HG02642 (cell line): ENCODE data around the gene PSMB3.

ENCODE experiments used
- ATAC-seq: cut with Tn5 transposase; IDR thresholded peaks from one replicate; pipeline ENCODE4 v1.9.1; 2021; ENCODE audit warnings: mild to moderate bottlenecking; ENCODE audit not compliant: unreplicated experiment, poor library complexity

PSMB3 gene

DNA sequence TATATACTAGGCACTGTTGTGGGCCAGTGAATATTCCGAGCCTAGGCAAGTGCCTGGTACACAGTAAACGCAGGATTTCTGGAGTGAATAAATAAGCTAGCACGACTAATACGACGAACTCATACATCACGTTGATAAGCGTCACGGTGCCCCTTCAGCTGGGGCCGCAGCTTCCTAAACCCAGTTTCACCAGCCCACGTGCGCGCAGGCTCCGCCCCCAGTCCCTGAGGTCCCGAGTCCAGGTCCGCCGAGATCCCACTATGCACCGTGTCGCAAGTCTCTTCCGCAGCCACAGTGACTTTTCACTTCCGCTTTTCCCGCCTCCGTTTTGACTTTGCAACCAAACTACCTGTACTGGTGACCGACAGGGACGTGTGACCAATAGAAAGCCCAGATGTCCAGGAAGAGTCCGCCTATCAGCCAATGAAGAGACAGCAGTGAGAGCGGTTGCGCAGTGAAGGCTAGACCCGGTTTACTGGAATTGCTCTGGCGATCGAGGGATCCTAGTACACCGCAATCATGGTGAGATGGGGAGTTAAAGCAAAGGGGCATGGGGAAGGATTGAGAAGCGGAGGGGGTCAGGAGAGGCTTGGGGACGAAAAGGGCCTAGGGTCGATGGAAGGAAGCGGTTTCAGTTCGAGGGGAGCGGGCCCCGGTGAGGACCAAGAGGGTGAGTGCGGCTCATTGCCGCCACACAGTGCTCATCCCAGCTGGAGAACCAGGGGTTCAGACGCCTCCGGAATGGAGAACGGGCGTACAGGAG lies at the start of gene PSMB3:
Gene PSMB3, plus strand, starts transcription at position 434 of the 763 bp plus-strand sequence. Its CDS starts 86 bp downstream, at position 520.
- peak; percentile 88 for ATAC-seq

DNA sequence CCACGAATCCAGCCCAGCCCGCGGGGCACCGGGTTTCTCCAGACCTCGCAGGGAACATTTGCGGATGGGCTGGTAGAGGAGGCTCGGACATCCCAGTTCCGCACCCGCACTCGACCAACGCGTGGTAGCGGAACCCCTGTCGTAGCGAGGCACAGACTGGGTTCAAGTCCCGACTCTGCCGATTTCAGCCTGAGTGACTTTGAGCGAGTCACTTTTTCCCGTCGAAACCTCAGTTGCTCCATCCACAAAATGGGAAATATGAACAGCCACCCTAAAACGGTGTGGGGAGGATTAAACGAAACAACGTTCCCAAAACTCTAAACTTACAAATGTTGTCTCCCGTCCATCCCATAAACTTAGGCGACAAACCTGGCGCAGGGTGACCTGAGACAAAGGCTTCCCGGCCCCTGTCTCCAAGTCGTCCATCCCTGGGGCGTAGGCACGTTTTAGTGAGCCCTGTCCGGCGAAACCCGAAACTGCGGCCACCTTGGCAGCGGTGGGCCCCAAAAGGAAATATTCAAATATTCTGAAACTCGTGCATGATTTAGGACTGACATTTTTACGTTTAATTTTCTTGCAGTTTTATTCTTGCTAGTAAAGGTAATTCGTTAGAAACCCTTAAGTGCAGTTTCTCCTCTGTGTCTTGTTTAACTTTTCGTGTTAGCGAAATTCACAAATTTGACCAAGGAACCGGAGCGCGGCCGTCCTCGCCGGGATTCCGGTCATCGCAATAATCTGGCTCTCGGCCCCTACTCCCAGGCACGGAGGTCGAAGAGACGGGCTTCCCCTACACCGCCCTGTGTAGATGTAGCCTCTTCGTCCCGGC lies 49.4 kb upstream of the PSMB3 start:
- peak; percentile 5 for ATAC-seq

DNA sequence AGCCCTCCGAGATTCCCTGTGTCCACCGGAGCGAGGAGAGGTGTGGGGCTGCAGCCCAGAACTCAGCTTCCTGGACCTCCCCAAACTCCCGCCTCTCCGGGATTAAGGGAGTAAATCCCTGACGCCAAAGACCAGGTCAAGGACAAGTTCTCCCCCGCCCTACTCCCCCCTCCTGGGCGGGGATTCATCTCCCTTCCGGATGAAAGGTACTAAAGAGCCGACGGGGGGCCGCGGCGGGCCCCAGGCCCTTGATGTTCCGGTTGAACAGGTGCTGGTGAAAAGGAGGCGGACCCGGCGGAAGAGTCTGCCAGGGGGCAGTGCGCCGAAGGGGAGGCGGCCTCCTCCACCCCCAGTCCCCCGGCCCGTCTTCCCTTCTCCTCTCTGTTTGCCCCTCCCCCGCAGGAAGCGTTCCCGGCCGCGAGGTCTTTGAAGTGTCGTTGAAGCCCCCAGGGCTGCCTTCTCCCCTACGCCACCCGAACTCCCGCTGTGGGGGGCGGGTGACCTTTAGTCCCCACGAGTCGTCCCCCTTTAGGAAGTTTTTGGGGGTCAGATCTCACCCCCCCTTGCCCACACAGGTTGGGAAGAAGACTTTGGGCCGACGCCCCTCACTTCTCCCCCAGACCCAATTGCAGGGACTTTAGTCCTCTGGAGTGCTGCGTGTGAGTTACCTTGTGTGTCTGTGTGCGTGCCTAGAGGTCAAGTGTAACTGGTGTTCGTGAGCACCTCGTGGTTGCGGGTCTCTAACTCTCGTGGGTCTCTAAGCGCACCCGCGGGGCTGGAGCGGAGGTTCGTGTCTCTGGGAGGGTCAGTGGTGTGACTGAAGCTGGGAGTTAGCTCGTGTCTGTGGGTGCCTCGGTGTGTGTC lies 48.6 kb upstream of the PSMB3 start:
- peak; percentile 25 for ATAC-seq

DNA sequence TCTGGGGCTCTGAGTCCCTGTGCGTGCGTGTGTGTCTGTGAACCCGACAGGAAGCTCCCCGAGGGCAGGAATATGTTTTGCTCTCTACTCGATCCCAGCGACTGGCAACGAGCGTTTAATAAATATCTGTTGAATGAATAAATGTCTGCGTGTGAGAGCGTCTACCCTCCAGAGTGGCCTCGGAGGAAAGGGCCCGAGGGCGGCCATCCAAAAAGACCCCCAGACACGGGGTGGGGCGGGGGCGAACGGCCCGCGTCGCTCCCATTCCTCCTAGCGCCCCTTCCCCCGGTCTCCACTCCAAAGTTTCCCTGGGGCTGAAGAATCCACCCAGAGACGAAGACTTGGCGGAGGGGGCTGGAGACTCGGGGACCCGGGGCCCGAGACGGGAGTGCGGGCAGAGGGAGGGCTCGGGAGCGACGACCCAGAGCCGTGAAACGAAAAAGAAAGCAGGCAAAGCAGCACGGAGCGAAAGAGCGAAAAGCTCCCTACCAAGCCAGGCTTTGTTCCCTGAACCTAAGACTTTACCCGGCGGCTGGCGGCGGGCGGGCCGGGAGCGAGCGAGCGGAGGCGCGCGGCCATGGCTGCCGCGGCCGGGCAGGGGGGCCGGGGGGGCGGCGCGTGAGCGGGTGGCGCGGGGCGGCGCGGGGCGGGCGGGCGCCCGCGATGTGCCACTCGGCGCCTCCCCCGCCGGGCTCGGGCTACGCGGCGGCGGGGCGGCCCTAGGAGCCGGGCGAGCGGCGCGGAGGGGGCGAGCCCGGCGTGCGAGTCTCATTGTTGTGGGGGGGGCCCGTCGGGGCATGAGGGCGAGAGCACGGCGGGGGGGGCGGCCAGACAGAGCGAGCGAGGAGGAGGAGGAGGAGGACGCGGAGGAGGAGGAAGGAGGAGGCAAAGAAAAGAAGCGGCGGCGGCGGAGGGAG lies 47.7 kb upstream of the PSMB3 start, which contains the start of gene MLLT6:
Gene MLLT6, plus strand, starts transcription at position 668 of the 917 bp plus-strand sequence. CDS start 360 bp downstream, outside the sequence.
- ATAC-seq, result no peak

DNA sequence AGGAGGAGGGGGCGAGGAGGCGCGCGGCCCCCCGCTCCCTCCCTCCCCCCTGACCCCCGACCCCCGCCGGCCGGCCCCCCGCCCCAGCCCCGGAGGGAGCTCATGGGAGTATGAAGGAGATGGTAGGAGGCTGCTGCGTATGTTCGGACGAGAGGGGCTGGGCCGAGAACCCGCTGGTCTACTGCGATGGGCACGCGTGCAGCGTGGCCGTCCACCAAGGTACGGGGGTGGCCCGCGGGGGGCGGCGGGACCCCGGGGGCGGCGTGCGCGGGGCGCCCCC lies 47.1 kb upstream of the PSMB3 start:
- ATAC-seq, result no peak

DNA sequence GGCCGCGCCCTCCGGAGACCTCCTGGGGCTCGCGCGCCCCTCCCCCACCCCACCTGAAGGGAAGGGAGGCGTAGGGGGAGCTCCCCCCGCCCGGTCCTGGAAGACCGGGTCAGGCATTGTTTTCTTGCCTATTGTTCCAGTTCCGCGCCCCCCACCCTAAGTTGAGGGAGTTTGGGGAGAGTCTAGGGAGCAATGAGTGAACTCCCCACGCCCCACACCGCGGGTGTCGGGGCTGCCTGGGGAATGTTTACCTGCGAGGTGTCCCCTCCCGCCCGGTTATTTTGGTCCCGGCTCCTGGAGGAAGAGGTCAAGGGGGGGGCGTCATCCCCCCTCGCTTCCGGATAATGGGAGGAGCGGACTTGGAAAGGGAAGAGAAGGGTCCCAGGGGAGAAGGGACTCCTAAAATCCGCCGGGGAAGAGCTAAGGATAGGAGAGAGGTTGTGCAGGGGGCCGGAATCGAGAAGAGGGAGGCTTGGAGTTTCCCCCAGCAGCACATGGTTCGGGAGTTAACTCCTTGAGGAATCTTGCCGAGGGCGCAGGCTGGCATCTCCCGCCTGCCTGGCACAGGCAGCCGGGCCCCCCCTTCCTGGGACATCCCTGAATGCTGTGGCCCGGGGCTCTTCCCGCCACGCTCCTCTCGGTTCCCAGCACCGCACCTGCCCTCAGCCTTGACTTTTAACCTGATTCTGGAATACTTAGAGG lies 46.6 kb upstream of the PSMB3 start:
- no peak for ATAC-seq

DNA sequence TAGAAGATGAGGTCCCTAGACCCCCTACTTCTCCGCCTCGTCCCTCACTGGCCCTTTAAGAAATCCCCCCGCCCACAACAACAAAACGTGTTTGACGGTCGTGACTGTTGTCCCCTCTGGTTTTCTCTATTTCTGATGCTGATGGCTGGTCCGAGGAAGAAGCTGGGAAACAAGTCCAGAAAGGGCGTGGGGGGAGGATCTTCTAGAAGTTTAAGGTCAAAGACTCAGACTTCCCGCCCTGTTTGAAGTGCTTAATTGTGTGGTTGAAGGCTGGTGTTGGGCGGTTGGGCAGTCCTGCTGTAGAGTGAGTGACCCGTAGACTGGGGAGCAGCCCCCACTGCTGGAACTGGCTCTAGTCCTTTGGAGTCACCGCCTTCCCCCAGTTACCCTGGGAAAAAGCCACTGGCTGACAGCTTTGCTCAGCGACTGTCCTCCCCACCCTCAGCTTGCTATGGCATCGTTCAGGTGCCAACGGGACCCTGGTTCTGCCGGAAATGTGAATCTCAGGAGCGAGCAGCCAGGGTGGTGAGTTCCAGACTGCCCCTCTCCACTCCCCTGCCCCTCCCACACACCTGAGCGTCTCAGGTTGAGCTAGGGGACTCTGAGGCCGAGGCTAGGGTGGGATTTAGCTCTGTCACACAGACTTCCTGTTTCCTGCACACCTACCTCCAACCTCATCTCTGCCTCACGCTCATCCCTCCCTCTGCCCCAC lies 45.9 kb upstream of the PSMB3 start:
- no peak for ATAC-seq

DNA sequence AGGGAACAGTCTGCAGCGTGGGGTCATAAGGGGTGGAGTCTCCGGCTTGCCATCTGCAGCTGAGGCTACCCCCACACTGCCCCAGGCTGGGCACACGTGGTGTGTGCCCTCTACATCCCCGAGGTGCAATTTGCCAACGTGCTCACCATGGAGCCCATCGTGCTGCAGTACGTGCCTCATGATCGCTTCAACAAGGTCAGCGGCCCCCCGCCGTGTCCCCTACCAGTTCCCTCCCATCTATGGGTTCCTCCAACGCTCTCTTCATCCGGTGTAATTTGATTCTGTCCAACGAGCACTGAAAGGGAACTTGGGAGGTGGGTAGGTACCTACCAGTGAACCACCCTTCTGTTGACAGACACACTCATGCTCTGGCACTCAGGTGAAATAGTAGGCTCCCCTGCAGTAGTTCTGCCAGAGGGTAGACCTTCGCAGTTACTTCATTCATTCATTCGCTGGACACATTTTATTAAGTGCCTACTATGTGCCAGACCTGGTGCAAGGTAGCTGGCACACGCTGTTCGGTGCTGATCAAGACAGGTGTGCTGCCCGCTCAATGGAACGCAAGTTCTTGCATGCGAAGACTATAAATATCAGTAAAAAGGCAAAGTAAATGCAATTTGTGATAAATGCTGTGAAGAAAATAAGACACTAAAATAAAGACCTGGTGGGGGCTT lies 44.7 kb upstream of the PSMB3 start:
- no peak for ATAC-seq

DNA sequence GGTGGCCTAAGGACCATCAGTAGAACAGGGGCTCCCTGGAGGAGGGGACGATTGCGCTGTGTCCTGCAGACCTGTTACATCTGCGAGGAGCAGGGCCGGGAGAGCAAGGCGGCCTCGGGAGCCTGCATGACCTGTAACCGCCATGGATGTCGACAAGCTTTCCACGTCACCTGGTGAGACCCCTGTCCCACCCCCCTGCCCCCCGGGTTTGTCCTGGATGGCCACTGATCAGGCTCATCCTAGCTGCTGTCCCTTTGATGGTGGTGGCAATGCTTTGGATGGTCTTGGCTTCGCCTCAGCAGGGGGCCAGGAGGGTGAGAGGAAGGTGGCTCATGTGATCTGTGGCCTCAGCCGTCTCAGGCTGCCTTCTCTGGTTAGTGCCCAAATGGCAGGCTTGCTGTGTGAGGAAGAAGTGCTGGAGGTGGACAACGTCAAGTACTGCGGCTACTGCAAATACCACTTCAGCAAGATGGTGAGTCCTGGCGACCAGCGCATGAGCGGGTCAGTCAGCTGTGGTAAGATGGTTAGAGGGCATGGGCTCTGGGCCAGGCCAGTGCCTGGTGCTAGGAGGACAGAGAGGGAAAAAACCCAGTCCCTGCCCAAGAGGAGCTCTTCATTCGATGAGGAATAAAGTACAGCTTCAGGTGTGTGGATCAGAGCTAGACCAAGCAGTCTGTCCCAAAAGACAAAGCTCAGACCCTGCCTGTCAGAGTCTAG lies 43.3 kb upstream of the PSMB3 start:
- no peak for ATAC-seq

DNA sequence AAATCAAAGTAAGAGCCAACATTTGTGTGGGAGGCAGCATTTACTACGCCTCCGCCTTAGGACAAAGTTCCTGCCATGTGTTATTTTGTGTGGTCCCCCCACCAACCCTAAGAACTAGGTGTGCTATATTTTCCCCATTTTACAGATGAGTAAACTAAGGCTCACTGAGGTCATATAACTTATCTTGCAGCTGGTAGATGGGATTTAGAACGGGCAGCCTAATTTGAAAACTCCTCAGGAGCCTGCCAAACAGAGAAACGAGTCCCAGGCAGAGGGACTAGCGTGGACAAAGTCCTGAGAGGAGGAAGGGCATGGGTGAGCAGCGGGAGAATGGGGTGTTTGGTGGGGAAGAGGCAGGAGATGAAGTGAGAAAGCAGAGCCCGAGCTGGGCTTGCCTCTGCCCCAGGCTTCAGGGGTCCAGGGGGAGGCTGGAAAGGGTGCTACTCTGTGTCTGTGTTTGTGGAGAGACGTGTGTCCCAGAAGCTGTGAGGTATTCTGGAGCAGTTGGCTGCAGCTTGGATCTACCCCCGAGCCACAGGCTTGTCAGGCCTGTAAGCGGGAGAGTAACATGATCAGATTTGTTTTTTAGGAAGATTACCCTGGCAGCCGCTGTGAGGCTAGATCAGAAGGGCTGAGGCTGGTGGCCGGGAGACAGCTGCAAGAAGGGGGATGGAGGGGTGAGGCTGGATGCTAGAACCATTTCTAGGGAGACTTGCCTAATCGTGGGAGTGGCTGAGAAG lies 42.5 kb upstream of the PSMB3 start:
- no peak for ATAC-seq

DNA sequence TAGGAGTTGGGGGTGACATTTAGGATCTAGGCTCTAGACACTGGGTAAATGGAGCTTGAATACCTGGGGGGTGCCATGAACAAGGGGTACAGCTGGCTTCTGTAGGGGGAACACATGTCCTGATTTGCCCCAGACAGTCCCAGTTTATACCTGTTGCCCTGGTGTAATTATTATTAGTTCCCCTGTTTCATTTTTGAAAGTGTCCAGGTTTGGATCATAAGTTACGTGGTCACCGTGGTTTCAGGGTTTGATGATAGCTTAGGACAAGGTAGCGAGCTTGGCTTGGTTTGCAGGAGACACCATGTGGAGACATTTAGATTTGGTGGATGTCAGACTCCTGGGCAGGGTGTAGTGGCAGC lies 42.0 kb upstream of the PSMB3 start:
- ATAC-seq, result no peak

DNA sequence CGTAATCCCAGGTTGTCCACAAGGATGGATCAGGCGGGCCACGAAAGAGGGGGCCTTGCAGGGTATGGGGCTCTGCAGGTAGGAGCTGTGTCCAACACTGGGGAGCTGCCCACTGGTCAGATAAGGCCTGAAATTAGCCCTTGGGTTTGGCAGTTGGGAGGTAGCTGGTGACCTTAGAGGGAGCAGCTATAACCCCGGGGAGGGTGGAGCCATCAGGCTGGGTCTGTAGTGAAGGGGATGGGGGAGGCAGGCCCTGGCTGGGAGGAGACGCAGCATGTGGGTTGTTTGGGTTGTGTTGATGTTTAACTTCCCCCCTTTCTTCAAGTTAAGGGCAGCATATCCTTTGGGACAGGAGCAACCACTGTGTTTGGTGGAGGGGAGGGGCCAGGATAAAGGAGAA lies 41.6 kb upstream of the PSMB3 start:
- ATAC-seq, result no peak

DNA sequence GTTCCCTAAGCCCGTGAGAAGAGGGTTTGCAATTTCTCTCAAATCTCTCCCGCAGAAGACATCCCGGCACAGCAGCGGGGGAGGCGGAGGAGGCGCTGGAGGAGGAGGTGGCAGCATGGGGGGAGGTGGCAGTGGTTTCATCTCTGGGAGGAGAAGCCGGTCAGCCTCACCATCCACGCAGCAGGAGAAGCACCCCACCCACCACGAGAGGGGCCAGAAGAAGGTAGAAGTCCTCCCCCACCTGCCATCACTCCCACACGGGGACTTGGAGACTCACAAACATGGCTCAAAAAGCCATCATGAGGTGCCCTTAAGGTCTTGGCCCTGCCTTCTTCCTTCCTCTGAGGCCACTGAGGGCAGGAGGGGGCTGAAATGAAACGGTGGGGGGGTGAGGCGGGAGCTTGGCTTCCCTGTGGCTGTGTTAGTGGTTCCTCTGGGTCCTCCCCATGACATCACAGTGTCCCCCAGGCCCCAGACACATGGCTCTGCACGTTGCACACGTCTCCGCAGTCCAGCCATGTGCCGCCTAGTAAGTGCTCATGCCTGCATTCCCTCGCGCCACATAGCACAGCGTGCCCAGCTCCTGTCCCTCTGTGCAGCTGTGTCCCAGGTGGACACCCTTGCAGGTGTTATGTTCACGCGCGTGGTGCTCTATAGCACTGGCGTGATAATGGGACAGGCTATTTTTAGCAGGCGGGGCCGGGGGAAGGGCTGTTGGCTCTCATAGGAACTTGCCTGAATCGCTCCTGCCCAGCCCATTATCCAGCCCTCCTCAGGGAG lies 40.6 kb upstream of the PSMB3 start:
- no peak for ATAC-seq

DNA sequence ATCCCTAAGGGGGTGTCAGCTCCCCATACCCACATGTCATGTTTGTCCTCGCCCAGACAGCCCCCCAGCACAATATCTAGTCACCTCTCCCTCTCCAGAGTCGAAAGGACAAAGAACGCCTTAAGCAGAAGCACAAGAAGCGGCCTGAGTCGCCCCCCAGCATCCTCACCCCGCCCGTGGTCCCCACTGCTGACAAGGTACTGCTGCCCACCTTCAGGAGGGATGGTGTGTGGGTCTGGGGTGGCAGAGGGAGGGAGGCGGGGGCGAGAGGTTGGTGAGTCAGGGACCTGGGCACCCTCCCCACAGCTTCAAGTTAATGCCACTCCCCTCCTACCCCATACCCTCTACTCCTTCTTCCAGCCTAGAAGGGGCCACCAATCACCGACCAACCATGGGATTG lies 39.9 kb upstream of the PSMB3 start:
- no peak for ATAC-seq

DNA sequence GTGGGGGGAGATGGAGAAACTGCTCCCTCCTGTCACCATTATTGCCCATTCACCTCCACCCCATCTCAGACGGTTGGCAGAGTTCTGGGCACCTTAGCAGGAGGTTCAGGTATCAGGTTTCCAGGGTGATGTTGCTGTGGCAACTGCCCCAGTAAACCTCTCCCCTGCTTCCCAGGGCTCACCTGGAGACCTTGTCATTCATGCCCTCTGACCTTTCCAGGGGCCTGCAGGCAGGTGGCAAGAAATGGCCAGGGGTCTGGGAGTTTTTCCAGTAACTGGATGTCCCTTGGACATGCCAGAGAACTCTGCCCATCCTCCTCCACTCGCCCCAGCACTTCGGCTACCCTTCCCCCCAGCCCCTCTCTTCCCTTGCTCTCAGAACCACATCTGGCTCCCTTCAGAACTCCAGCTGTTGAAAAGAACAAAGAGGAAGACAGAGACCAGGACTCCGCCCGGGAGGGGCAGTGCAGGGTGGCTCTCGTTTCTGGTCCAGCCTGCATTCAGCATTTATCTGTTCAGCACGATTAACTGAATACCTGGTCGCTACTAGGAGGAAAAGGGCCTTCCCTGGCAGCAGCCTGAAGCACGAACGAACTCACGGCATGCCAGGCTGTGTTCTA lies 39.0 kb upstream of the PSMB3 start:
- no peak for ATAC-seq
